SK-N-SH (cell line): ENCODE data around the gene CLIC5. TPM values are rescaled to one million over a fixed set of nuclear protein-coding genes. Genes with fewer than 3 reads are reported as not detected.

Experiments used
- CTCF ChIA-PET: fragments of 300-600, 350-600 bp; formaldehyde crosslinking; extraction: SDS; loops from one replicate; lab custom pipeline; 2021; lab: Yijun Ruan, JAX
- POLR2A ChIA-PET: fragments of 350-600 bp; sonication (Branson Sonifier 250); formaldehyde crosslinking; extraction: SDS; loops from one replicate; lab custom pipeline; 2020; ENCODE audit warnings: antibody characterized with exemption, inconsistent platforms; lab: Yijun Ruan, JAX
- DNase-seq: peaks from one replicate; pipeline ENCODE4 v3.0.0; 2012
- H2AFZ ChIP-seq: fragments of 200-600 bp; sonication (generic); 2 replicates; pipeline ENCODE4 v1.8.1; 2016; ENCODE audit warnings: antibody characterized with exemption, mild to moderate bottlenecking, low read depth
- H3F3A ChIP-seq: fragments of 200-600 bp; sonication (generic); replicated peaks from 2 replicates; pipeline ENCODE3; 2016; ENCODE audit warnings: antibody characterized with exemption, mild to moderate bottlenecking; ENCODE audit not compliant: insufficient read depth
- H3K27ac ChIP-seq, 2 experiments: fragments of 200-500 bp in 1 of 2; fragments of 200-600 bp in 1 of 2; sonication (Bioruptor generic) in 1 of 2; sonication (generic), shearing (Covaris generic) in 1 of 2; 2 replicates each; pipeline versions ENCODE4 v1.5.1 to v1.6.1; 2014 to 2016; ENCODE audit warnings: low read depth in 2 of 2, inconsistent platforms in 1 of 2, low read length in 1 of 2, mild to moderate bottlenecking in 1 of 2, mixed read lengths in 1 of 2
- H3K27me3 ChIP-seq: fragments of 200-600 bp; sonication (generic), shearing (Covaris generic); 2 replicates; pipeline ENCODE4 v1.6.1; 2016; ENCODE audit warnings: mixed run types; ENCODE audit not compliant: insufficient read depth
- H3K36me3 ChIP-seq, 2 experiments: fragments of 200-500 bp in 1 of 2; fragments of 200-600 bp in 1 of 2; sonication (Bioruptor generic) in 1 of 2; sonication (generic) in 1 of 2; replicated peaks in 1 of 2; 2 replicates each; pipeline versions ENCODE3 to v1.5.1; 2014 to 2016; ENCODE audit warnings: low read length in 1 of 2, mild to moderate bottlenecking in 1 of 2; ENCODE audit not compliant: insufficient read depth in 2 of 2, control insufficient read depth in 1 of 2
- H3K4me1 ChIP-seq, 2 experiments: fragments of 200-500 bp in 1 of 2; fragments of 200-600 bp in 1 of 2; sonication (Bioruptor generic) in 1 of 2; sonication (generic), shearing (Covaris generic) in 1 of 2; 2 replicates each; pipeline versions ENCODE4 v1.5.1 to v1.6.1; 2014 to 2016; ENCODE audit warnings: low read depth in 1 of 2, low read length in 1 of 2, mixed run types in 1 of 2; ENCODE audit not compliant: insufficient read depth in 2 of 2, control insufficient read depth in 1 of 2
- H3K4me2 ChIP-seq: fragments of 200-600 bp; sonication (generic), shearing (Covaris generic); 2 replicates; pipeline ENCODE4 v1.6.1; 2017; ENCODE audit warnings: mixed run types
- H3K4me3 ChIP-seq, 2 experiments: fragments of 200-500 bp in 1 of 2; fragments of 200-600 bp in 1 of 2; sonication (Bioruptor generic) in 1 of 2; sonication (generic), shearing (Covaris generic) in 1 of 2; 2 replicates each; pipeline versions ENCODE4 v1.5.1 to v1.8.1; 2014 to 2016; ENCODE audit warnings: low read depth in 2 of 2, inconsistent platforms in 1 of 2, low read length in 1 of 2, mild to moderate bottlenecking in 1 of 2, mixed read lengths in 1 of 2, moderate library complexity in 1 of 2
- H3K79me2 ChIP-seq: fragments of 200-600 bp; sonication (generic); 2 replicates; pipeline ENCODE4 v1.8.1; 2017; ENCODE audit warnings: mild to moderate bottlenecking; ENCODE audit not compliant: insufficient read depth
- H3K9ac ChIP-seq: fragments of 200-600 bp; sonication (generic); 2 replicates; pipeline ENCODE4 v1.6.1; 2017; ENCODE audit warnings: mixed run types
- H3K9me2 ChIP-seq: fragments of 200-600 bp; sonication (generic); 2 replicates; pipeline ENCODE4 v1.6.1; 2017; ENCODE audit warnings: mixed run types
- H3K9me3 ChIP-seq: fragments of 200-600 bp; sonication (generic); 2 replicates; pipeline ENCODE4 v1.6.1; 2017; ENCODE audit warnings: mixed run types, mild to moderate bottlenecking, moderate library complexity
- H4K20me1 ChIP-seq: fragments of 200-600 bp; sonication (generic); 2 replicates; pipeline ENCODE4 v1.6.1; 2017; ENCODE audit warnings: mild to moderate bottlenecking, mixed run types; ENCODE audit not compliant: insufficient read depth
- CTCF ChIP-seq: fragments of 200-600 bp; sonication (generic); IDR thresholded peaks from 2 replicates; pipeline ENCODE4 v1.6.1; 2017; ENCODE audit warnings: antibody characterized with exemption, mild to moderate bottlenecking, moderate library complexity
- ELF1 ChIP-seq: IDR thresholded peaks from 2 replicates; pipeline ENCODE4 v1.4.0; 2012
- EZH2phosphoT487 ChIP-seq: fragments of 200-600 bp; sonication (generic); IDR thresholded peaks from 2 replicates; pipeline ENCODE4 v1.6.1; 2017; ENCODE audit warnings: low read depth, mixed run types, mild to moderate bottlenecking, antibody characterized with exemption, moderate library complexity, borderline replicate concordance
- FOSL2 ChIP-seq: IDR thresholded peaks from 2 replicates; pipeline ENCODE4 v1.4.0; 2012; ENCODE audit warnings: low read depth, mild to moderate bottlenecking, moderate library complexity, borderline replicate concordance
- FOXM1 ChIP-seq: IDR thresholded peaks from 2 replicates; pipeline ENCODE4 v1.4.0; 2012; ENCODE audit warnings: low read depth, mild to moderate bottlenecking
- GABPA ChIP-seq: IDR thresholded peaks from 2 replicates; pipeline ENCODE4 v1.4.0; 2012; ENCODE audit warnings: low read depth, mild to moderate bottlenecking
- GATA2 ChIP-seq: sonication (generic); formaldehyde crosslinking; IDR thresholded peaks from 2 replicates; pipeline ENCODE4 v1.5.0; 2020; ENCODE audit warnings: mild to moderate bottlenecking, missing genetic modification reagents
- JUND ChIP-seq: IDR thresholded peaks from 2 replicates; pipeline ENCODE4 v1.4.0; 2012
- MXI1 ChIP-seq: IDR thresholded peaks from 2 replicates; pipeline ENCODE4 v1.6.1; 2012; ENCODE audit warnings: mild to moderate bottlenecking, low read depth, low read length, improper control_type of control experiment
- NFIC ChIP-seq: IDR thresholded peaks from 2 replicates; pipeline ENCODE4 v1.4.0; 2012; ENCODE audit warnings: borderline replicate concordance
- PBX3 ChIP-seq: IDR thresholded peaks from 2 replicates; pipeline ENCODE4; 2012
- RFX5 ChIP-seq: IDR thresholded peaks from 2 replicates; pipeline ENCODE4 v1.6.1; 2012; ENCODE audit warnings: mild to moderate bottlenecking, improper control_type of control experiment, low read length
- RXRA ChIP-seq: IDR thresholded peaks from 2 replicates; pipeline ENCODE4 v1.4.0; 2012; ENCODE audit warnings: low read depth, mild to moderate bottlenecking, borderline replicate concordance
- SIN3A ChIP-seq: IDR thresholded peaks from 2 replicates; pipeline ENCODE4 v1.6.1; 2012; ENCODE audit warnings: low read depth, mild to moderate bottlenecking, low read length, moderate library complexity, borderline replicate concordance
- TAF1 ChIP-seq: IDR thresholded peaks from 2 replicates; pipeline ENCODE4 v1.6.1; 2012; ENCODE audit warnings: low read depth, mild to moderate bottlenecking, low read length, moderate library complexity, borderline replicate concordance
- TCF12 ChIP-seq: IDR thresholded peaks from 2 replicates; pipeline ENCODE4 v1.4.0; 2012
- USF1 ChIP-seq: IDR thresholded peaks from 2 replicates; pipeline ENCODE4 v1.4.0; 2012; ENCODE audit warnings: low read depth, borderline replicate concordance
- YY1 ChIP-seq: IDR thresholded peaks from 2 replicates; pipeline ENCODE4 v1.4.0; 2012; ENCODE audit warnings: low read depth, mild to moderate bottlenecking
- WGBS: methylation state at CpG from one replicate; pipeline ENCODE4 v1.1.6; 2017; ENCODE audit warnings: low lambda C conversion rate; 5-methylcytosine and 5-hydroxymethylcytosine counted together
- polyA plus RNA-seq, 3 experiments: library from polyadenylated mRNA; depleted of rRNA; stranded (reverse); fragments of >200 nt; gene quantifications; 2 replicates each; pipeline ENCODE4 v1.2.3, GENCODE V29; 2012
- TF ChIP-seq, protein P1 (sequence below): fragments of 150-350 bp; IDR thresholded peaks from 2 replicates; pipeline ENCODE4 v1.6.1; 2017; ENCODE audit warnings: antibody characterized with exemption, low read length, low read depth, borderline replicate concordance
- TF ChIP-seq, protein P2 (sequence below): IDR thresholded peaks from 2 replicates; pipeline ENCODE4 v1.4.0; 2012; ENCODE audit warnings: low read depth

The CLIC5 gene
- polyA plus RNA-seq, 1 of the 3 experiments (the other 2 are of a cell fraction): 0.03 TPM

GRCh38 chr6:46042355-46042999 lies 26.8 kb upstream of the CLIC5 start (continued):
- peak; percentile 49 for TF ChIP-seq CTCF
- no peak for TF ChIP-seq ELF1
- TF ChIP-seq, protein P1, sequence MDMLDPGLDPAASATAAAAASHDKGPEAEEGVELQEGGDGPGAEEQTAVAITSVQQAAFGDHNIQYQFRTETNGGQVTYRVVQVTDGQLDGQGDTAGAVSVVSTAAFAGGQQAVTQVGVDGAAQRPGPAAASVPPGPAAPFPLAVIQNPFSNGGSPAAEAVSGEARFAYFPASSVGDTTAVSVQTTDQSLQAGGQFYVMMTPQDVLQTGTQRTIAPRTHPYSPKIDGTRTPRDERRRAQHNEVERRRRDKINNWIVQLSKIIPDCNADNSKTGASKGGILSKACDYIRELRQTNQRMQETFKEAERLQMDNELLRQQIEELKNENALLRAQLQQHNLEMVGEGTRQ: no peak

DNA sequence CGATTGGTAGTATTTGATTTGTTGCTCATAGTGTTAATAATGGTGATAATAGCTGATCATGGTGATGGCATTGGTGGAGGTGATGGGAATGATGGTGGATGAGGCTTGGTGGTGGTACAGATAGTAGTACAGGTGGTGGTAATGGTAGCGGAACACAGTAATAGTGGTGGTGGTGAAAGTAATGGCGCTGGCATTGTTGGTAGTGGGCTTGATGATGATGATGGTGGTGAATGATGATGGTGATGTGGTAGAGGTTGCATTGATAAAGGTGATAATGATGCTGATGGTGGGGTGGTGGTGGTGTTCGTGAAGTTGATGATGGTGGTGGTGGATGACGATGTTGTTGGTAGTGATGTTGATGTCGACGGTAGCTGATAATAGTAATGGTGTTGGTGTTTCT lies 24.6 kb upstream of the CLIC5 start:
- WGBS: 13% methylated on average over 7 of the region's 7 CpGs

More for the DNA sequence above, 24.6 kb upstream of the CLIC5 start:
- H3K27me3 ChIP-seq: peaks cover 10% of the 10 kb centered on the region; the same call in 1 of the 2 replicates
- H3K4me2 ChIP-seq: no peak overlapping the region
- ChIA-PET POLR2A (no interaction called here), CTCF (no interaction called here)
- TF ChIP-seq YY1 (no peak), RXRA (no peak), GATA2 (CRISPR knock-in tag) (no peak), RFX5 (no peak), FOXM1 (no peak), USF1 (no peak), FOSL2 (no peak), NFIC (no peak), TCF12 (no peak), MXI1 (no peak), SIN3A (no peak), TAF1 (no peak), GABPA (no peak), JUND (no peak), CTCF (no peak), EZH2phosphoT487 (no peak), PBX3 (no peak)
- TF ChIP-seq, protein P2, sequence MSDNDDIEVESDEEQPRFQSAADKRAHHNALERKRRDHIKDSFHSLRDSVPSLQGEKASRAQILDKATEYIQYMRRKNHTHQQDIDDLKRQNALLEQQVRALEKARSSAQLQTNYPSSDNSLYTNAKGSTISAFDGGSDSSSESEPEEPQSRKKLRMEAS: no peak
- TF ChIP-seq, protein P1: no peak
- no peaks in the 10 kb centered on the region for H3F3A ChIP-seq
- no peaks in the 10 kb centered on the region for H3K36me3 ChIP-seq
- no peak overlapping the region for H3K4me3 ChIP-seq
- H3K9me2 ChIP-seq: no peaks in the 10 kb centered on the region
- no peaks in the 10 kb centered on the region for H3K4me1 ChIP-seq
- H3K79me2 ChIP-seq: no peaks in the 10 kb centered on the region
- H3K9me3 ChIP-seq: no peaks in the 10 kb centered on the region
- no peak for DNase-seq
- H3K9ac ChIP-seq: no peak overlapping the region
- H2AFZ ChIP-seq: no peak overlapping the region
- H3K27ac ChIP-seq: no peak overlapping the region
- H4K20me1 ChIP-seq: no peaks in the 10 kb centered on the region
